IPS DF 19.7 (cell line): Measurements from ENCODE around the gene MRTFB.

Source experiments
- DNase-seq: peaks from one replicate; pipeline ENCODE4 v3.0.0-alpha.2; 2013; ENCODE audit warnings: low read depth, low spot score

The MRTFB gene

DNA sequence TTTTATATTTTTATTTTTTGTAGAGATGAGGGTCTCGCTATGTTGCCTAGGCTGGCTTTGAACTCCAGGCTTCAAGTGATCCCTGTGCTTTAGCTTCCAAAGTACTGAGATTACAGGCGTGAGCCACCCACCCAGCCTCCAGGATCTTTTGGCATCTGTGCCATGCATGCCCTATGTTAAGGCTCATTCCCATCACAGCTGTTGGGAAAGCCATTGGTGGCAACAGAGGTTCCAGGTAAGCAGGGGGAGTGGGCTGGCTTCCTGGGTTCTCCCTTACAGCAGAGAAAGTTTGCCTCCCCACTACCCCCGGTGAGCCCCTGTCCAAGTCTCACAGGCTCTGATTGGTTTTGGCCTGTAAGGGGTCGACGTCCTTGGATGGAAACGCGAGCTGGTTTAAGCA lies 8.9 kb upstream of the MRTFB start:
- DNase-seq, result no peak

DNA sequence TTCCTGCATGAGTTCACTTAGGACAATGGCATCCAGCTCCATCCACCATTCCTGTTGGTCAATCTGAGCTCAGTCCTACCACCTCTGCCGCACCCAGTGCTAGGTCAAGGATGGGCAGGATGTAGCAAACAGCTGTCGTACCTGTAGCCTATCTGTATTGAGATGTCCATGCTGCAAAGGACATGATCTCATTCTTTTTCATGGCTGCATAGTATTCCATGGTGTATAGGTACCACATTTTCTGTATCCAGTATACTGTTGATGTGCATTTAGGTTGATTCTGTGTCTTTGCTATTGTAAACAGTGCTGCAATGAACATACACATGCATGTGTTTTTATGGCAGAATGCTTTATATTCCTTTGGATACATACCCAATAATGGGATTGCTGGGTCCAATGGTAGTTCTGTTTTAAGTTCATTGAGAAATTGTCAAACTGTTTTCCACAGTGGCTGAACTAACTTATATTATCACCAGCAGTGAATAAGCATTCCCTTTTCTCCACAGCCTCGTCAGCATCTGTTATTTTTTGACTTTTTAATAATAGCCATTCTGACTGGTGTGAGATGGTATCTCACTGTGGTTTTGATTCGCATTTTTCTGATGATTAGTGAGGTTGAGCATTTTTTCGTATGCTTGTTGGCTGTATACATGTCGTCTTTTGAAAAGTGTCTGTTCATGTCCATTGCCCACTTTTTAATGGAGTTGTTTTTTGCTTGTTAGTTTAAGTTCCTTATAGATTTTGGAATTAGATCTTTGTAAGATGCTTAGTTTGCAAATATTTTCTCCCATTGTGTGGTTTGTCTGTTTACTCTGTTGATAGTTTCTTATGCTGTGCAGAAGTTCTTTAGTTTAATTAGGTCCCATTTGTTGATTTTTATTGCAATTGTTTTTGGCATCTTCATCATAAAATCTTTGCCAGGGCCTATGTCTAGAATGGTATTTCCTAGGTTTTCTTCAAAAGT lies 7.2 kb upstream of the MRTFB start:
- DNase-seq, result no peak

DNA sequence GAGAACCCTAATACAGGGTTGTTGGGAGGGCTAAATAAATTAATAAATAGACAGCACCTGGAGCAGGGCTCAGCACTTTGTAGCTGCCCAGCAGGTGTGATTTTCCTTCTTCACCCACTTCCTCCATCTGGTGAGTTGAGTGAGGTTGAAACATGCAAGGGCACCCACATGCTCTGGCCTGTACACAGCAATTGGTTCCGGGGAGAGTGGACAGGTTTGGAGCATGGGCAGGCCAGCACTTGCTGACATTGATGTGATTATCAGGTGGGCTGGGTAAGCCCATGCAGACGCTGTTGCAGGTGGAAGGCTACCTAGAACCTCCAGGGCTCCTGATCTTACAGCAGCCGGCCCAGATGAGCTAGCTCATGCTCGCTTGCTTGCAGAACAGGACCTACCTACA lies 1.3 kb upstream of the MRTFB start:
- DNase-seq, result no peak

DNA sequence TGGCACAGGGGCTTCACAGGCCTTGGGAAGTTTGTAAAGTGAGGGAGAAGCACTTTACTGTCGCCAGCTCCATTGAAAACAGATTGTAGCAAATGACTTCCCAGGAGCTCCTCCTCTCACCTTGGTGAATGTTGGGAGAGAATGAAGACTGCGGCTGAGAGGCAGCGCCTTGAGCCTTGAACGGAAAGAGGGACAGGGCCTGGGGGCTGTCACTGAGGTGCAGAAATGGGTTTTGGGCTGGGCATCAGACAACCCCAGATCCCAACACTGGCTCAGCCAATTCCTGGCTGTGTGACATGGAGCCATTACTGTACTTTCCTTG lies 603 bp upstream of the MRTFB start:
- no peak for DNase-seq

DNA sequence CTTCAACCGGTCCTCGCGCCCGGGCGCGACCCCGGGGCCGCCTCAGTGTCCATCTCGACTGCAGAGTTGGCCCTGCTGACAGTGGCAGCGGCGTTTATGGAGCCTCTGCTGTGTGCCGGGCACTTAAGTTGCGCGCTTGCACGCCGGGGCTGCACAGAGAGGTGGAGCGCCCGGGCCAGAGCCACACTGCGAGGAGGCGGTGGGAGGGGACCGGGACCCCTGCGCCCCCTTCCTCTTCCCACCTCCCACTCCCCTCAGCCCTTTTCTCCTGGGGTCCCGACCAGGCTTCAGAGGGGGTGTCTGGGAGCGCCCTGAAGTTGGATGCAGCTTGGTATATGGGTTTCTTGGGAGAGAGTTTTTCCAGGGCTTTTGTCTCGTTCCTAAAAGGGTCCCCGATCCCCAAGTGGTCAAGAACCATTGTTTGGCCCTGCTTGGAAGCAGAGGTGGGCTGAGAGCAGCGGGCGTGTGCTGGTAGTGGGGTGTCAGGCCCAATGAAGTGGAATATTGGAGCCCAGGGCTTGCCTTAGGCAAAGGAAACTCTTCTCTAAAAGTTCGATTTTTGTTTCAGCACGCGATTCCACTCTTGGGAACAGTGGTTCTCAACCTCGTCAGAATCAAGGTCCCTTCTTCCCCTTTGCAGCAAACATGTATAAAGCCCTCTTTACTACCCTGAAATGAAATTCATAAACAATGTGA lies 605 bp downstream of the MRTFB start:
- DNase-seq, result no peak

DNA sequence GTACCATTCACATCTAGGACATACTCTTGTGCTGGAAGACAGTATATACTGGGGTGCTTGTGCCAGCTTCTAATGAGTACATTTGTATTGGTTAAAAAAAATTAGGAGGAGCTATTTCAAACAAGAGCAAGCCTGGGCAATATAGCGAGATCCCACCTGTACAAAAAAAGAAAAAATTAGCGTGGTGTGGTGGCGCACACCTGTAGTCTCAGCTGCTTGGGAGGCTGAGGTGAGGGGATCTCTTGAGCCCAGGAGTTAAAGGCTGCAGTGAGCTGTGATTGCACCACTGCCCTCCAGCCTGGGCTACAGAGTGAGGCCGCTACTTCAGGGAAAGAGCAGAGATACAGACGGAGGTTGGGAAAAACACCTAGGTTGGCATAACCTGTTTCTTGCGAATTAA lies 1.2 kb downstream of the MRTFB start:
- DNase-seq, result no peak

DNA sequence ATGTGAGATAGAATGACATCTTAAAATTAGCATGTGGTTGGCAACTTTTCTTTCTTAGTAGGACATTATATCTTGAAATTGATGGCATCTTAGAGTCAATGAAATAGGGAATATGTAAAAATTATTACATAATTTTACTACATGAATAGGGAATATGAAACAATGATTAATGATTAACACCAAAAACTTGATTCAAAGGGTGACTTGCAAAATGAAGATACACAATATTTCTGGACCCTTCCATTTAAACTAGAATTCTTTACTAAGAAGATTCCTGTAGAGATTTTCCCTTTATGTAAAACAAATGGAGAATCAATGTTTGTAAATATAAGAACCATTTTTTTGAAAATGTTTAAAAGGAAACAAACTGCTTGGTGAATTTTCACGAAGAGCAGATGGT lies 3.4 kb downstream of the MRTFB start:
- no peak for DNase-seq

DNA sequence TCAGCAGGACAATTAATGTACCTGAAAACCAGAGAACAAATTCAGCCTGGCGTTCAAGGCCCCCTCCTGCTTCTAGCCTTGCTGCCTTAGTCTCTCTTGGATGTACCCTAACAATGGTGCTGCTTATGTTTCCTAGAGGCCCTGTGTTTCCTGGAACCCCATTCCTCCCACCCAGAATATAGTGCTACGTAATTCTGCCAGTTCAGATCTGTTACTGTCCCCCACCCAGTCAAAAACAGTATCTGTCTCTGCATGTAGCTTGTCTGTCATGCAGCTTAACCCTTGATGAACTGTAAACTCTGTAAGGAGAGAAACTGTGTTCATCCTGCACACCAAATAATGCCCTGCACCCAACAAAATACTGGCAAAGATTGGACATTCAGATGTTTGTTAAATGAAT lies 6.8 kb downstream of the MRTFB start:
- no peak for DNase-seq

DNA sequence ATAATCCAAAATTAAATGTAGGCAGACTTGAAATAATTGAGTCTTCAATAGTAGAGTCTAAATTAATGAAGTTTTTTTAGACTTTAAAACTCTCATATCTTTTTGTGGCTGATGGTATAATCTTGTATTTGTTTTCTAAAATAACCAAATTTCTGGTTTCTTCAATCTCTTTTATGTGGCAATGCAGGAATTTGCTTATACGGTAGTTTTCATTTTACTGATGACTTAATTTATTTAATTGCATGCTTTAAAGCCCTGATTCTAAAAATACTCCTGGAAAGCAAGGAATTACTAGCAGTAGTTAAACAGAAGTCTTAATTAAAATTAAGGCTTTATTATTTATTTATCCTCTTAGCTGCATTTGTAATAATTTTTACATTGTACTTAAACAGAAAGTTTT lies 15.4 kb downstream of the MRTFB start:
- DNase-seq, result no peak

DNA sequence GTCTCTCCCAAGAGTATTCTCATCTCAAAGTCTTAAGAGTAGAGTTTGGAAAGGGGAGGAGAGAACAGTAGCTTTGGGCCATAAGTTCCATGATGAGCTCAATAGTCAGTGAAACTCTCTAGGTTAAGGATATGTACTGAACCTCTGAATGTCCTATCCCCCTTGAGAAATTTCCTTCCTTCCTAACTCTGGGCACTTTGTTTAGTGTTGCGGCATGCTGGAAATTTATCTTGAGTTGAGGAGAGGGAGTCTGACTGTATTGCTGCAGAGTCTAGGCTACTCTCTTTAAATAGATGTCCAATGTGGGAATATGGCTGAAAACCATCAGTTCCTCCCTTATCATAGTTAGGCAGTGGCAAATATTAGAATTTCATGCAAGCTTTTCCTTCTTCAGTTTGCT lies 16.1 kb downstream of the MRTFB start:
- no peak for DNase-seq

DNA sequence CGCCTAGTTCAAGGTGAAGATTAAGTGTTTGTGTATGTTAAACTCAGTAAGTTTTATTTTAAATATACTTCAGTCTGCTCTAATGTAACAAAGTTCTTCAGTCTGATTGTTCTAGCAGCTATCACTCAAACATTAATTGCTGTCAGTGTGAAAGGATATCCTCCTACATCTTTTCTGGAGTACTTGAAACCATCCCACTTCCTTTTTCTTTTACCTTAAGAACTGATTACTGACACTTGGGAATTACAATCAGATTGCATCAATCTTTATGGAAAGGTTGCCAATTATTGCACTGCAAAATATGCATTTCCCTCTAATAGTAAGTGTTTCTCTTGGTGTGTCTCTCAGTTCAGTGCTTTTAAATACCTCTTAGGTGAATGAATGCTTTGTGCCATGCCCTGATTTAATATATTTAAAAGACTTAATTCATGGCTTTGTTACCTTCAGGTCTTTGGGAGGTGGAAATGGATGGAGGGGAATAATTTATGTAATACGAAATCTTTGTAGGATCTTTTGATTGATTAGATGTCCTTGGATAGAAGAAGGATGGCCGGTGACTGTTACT lies 16.6 kb downstream of the MRTFB start:
- no peak for DNase-seq

DNA sequence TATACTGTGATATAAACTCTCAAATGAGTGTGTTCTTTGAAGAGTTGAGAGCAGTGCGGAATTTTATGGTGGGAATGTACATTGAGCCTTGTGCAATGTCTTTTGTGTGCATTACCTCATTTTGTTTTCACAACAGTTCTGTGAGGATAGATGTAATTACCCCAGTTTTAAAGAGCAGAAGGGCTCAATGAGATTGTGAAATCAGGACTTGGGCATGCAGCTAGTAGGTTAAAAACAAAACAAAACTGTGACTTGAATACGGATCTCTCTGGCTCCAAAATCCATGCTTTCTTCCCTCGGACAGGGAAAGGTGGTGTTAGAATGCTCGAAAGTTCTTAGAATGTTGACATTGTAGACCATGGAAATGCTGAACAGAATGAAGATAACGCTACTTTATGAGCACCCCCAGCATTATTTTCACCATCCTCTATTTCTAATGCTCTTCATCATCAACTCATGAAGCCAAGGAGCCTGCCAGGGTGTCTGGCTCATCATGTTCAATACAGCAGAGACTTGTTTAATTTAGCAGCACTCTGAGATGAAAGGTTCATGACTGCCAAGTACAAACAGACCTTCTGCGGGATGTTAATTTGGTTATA lies 17.1 kb downstream of the MRTFB start:
- DNase-seq, result no peak

DNA sequence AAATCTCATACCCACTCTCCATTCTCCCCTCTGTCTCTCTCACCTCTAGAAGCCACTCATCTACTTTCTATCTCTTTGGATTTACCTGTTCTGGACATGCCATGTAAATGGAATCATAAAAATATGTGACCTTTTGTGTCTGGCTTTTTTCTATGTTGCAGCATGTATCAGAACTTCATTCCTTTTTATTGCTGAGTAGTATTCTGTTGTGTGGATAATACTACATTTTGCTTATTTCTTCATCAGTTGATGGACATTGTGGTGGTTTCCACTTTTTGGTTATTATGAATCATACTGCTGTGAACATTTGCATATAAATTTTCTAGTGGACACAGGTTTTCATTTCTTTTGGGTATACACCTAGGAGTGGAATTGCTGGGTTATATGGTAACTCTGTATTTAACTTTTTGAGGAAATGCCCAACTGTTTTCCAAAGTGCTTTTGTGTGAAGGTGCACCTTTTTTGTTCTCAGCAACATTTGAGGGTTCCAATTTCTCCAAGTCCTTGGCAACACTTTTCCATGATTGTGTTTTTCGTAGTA lies 18.2 kb downstream of the MRTFB start:
- DNase-seq, result no peak

DNA sequence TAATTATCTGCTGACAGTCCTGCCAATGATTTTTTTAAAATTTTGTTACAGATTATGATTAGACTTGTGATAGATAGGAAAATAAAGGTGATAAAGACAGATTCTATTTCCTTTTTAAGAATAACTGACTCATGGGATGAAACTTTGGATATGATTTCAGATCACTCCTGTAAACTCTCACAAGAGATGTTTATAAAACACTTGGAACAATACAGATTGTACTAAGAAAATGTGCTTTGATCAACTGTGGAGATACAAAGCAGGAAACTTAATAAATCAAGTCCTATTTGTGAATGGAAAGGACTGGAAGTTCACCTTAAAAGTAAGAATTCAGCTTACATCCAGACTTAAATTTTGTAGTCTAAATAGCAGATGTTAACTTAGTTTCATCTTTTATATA lies 21.4 kb downstream of the MRTFB start:
- DNase-seq, result no peak

DNA sequence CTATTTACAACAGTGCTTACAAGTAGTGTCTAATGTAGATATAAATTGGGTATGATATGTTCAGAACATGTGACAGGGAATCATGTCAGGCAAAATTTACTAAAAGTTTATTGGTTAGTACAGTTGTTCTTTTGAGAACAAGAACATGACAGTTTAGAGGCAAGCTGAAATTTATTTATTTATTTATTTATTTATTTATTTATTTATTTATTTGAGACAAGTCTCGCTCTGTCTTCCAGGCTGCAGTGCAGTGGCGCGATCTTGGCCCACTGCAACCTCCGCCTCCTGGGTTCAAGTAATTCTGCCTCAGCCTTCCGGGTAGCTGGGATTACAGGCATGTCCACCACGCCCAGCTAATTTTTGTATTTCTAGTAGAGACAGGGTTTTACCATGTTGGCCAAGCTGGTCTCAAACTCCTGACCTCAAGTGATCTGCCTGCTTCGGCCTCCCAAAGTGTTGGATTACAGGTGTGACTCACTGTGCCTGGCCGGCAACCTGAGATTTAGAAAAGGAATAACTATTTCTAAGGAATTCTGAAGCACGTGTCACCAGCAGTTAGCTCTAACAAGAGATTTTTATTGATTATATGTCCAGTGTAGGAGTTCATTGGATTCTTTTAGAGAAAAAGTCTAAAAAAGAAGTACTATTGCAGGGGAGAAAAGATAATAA lies 24.9 kb downstream of the MRTFB start:
- DNase-seq, result no peak

DNA sequence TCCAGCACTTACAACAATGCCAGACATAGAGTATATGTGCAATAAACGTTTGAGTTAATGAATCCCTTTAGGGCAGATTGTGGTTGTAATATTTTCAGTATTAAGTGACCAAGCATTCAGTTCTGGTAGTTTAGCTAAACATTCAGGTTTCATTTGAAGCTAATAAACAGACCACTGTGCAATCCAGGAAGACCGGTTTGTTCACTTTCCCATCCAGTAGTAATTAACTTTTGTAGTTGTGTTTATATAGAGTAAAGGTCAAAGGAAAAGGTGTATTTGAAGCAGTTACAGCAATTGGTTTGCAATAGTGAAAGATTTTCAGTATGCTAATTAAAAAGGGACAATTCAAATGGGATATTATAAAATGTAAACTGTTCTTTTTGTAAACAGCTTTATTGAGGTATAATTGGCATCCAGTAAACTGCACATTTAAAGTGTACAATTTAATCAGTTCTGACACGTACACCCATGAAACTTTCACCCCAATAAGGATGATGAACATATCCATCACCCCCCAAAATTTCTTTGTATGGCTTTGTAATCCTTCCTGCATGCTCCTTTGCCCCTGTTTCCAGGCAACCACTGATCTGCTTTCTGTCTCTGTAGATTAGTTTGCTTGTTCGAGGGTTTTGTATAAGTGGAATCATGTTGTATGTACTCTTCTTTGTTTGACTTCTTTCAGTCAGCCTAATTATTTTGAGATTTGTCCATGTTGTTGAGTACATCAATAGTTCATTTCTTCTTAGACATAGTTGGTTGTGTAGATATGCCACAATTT lies 26.3 kb downstream of the MRTFB start:
- no peak for DNase-seq

DNA sequence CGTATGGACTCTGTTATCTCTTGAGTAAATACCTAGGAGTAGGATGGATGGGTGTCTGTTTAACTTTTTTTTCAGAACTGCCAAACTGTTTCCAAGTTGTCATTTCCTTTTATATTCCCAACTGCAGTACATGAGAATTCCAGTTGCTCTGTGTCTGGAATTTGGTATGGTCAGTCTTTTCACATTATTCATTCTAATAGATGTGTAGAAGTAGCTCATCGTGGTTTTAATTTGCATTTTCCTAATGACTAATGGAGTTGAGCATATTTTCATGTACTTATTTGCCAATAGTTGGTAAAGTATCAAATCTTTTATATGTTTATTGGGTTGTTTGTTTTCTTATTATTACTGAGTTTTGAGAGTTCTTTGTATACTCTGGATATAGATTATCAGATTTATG lies 27.0 kb downstream of the MRTFB start:
- no peak for DNase-seq

DNA sequence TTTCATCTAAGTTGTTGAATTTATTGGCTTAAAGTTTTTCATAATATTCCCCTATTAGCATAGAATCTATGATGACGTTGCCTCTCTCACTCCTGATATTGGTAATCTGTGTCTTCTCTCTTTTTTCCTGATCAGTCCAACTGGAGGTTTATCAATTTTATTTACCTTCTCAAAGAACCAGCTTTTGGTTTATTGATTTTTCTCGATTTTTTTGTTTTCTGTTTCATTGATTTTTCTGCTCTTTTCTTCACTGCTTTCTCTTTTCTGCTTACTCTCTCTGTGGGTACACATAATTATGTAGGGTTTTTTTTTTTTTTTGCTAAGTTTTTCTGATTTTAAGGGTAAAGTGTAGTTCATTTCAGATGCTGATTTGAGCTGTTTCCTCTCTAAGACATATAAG lies 29.7 kb downstream of the MRTFB start:
- DNase-seq, result no peak

DNA sequence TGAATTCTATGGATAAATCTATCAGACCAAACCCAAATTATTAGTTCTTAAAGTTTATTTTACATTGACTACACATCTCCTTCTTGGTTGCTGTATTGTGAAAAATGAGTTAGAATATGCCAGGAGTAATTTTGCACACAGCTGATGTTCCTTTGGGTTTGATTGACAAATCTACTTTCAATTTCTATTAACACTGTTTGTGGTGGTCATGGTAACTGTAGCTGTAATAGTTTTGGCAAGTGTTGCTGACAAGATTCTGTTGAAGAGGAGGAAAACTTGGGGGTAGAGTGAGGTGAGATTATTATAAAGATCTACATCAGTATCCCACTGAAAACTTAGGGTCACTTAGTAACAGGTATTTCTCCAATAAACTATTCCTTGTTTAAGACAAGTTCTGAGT lies 30.3 kb downstream of the MRTFB start:
- DNase-seq, result no peak

DNA sequence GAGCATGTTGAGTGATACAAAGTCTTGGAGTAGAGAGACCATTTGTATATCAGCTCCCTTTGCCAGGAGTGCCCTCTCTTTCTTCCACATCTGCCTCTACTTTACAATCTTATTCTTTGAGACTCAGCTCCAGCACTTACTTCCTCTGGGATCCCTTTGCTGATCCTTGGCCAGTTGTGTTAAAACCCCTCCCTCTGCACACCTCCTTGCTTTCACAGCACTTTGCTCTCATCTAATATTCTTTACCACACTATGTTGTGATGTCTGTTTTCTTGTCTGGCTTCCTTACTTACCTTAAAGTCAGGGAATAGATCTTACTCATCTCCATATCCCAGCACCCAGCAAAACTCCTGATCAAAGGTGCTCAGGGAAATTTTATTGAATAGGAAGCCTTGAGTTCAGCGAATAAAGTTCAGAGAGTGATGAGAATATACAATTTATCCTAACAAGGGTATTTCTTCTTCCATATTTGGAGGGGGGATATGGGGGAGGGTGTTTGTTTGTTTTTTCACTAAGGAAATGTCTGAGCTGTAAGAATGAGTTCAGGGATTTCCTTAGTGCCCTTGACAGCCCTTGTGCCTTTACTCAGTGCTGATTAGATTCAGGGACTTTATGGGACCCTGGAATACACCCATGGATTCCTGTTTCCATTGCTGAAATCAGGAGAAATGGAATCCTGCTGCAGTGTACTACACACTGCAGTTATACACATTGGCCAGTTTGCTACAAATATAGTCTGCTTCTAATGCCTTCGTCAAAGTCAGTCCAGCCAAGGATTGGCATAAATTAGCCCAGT lies 32.0 kb downstream of the MRTFB start:
- no peak for DNase-seq
